ENCODE results near the gene INTS15.

Gene INTS15

GRCh38 chr7:6642861-6643640 lies 53.2 kb downstream of the INTS15 start:
- no peak for DNase-seq (ENCODE audit: low spot score)

GRCh38 chr7:6643915-6644625 lies 54.2 kb downstream of the INTS15 start:
- DNase-seq (ENCODE audit: low spot score): no peak

DNA sequence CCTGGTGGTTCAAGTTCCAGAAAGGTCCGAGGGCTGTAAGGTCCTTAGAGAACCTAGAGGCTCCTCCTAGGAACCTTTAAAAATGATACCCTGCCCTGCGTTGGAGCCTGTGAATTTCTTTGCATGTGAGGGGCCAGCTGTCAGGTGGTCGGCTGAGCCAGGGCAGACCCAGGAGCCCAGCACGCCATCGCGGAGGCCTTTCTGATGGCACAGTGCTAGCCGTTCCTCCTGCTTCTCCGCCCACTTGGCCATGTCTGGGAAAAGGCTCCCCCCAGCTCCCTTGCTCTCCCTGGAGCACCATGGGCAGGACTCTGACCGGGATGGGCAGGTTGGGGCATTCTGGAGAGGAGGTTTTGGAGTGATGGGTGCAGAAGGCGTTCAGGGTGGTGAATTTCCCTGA lies 54.9 kb downstream of the INTS15 start:
- DNase-seq (ENCODE audit: low spot score): no peak

GRCh38 chr7:6646465-6646864 lies 56.6 kb downstream of the INTS15 start:
- no peak for DNase-seq (ENCODE audit: low spot score)

DNA sequence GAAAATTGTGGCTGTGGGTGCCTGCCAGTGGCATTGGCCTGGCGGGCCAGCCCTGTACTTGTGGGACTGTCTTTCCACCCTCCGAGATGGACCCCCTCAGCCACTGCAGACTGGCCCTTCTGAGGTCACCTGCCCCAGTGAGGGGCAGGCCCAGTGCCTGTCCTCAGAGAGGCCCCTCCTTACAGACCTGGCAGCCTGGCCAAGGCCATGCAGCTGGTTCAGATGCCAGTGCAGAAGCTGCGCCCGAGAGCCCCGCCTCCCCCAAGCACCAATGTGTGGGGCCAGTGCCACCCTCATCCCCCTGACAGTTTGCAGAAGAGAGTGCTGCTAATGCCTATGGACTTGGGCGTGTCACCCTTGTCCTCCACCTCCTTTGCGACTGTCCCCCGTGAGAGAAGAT lies 57.3 kb downstream of the INTS15 start:
- no peak for DNase-seq (ENCODE audit: low spot score)

GRCh38 chr7:6647541-6647940 lies 57.7 kb downstream of the INTS15 start:
- no peak for DNase-seq (ENCODE audit: low spot score)

- no peak for DNase-seq (ENCODE audit: low spot score)
Measured at GRCh38 chr7:6648066-6648814, 58.4 kb downstream of the INTS15 start.

DNA sequence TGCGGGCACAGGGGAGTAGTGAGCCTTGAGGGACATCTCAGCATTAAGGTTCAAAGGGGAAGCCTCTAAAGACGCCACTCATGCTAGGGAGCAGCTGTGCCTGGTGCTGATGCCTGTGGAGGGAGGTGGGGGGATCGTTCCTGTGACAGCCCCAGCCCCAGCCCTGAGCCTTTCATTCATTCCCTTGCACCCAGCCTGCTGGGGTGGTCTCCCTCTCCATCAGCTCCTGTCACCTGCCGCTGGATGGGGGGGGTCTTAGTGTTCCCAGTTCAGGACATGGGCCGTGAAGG lies 58.9 kb downstream of the INTS15 start:
- no peak for DNase-seq (ENCODE audit: low spot score)

GRCh38 chr7:6649241-6649961 lies 59.6 kb downstream of the INTS15 start:
- no peak for DNase-seq (ENCODE audit: low spot score)

DNA sequence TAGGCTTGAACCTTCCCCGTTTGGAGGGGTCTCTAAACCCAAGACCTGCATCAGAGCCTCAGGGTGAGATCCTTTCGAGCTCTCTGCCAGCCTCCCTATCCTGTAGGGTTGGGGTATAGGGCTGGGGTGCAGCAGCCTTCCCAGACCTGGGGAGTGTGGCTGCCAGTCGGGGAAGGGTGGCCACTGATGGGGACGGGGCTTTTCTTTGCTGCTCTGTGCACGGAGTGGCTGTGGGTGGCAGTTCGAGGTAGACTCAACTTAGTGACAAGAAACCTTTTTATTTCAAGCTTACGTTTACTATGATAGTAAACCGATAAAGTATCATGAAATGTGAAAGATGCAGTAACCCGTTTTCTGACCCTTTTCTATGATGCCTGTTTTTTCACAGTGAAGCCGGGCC lies 60.3 kb downstream of the INTS15 start:
- no peak for DNase-seq (ENCODE audit: low spot score)

- DNase-seq (ENCODE audit: low spot score): no peak
Measured at GRCh38 chr7:6650521-6651011, 60.7 kb downstream of the INTS15 start.

DNA sequence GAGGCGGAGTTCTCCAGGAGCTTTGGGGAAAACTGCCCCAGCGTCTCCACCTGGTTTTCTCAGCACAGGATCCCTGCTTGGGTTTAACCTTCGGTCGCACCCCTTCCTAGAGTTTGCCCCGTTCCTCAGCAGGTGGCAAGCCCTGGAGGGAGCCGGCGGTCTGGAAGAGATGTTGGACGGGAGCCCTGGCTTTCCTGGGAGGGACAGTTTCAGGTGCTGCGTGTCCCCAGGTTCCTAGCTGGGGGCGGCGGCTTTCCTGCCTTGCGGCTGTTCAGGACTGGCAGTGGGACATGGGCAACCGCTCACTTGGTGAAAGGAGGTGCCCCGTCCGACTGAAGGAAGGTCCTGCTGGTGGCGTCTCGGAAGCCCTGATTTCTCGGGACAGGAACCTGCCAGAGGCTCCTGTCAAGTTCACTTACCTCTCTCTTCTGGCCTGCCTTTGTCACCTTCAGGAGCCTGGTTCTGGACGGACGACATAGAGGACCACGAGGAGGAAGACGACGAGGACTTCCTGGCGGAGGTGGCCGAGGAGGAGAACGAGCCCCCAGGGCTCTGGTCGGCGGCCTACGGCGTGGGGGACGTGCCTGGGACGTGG lies 62.1 kb downstream of the INTS15 start:
- no peak for DNase-seq (ENCODE audit: low spot score)

GRCh38 chr7:6652446-6653011 lies 62.7 kb downstream of the INTS15 start:
- peak; percentile 8 for DNase-seq (ENCODE audit: low spot score)

DNA sequence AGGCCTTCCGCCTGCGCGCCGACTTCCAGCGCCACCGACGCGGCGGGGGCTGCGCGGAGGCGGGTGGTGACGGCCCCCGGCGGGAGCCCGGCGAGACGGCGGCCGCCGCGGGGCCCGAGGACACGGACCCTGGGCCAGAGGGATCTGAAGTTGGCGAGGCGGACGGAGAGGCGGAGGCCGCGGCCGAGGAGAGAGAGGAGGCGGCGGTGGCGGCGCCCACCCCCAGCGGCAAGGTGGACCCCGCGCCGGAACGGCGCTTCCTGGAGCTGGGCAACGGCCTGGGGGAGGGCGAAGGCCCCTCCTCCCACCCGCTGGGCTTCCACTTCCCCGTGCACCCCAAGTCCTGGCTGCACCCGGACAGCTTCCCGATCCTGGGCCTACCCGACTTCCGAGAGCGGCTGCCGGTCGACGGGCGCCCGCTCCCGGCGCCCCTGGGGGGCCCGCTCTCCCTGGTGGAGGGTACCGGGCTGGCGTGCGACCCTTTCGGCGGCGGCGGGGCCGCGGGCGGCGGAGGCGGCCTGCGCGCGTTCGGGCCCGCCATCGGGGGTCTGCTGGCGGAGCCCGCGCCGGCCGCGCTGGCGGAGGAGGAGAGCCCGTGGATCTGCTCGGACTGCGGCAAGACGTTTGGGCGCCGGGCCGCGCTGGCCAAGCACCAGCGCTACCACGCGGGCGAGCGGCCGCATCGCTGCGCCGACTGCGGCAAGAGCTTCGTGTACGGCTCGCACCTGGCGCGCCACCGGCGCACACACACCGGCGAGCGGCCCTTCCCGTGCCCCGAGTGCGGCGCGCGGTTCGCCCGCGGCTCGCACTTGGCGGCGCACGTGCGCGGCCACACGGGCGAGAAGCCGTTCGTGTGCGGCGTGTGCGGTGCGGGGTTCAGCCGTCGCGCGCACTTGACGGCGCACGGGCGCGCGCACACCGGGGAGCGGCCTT lies 63.5 kb downstream of the INTS15 start:
- peak; percentile 14 for DNase-seq (ENCODE audit: low spot score)

GRCh38 chr7:6654113-6654841 lies 64.5 kb downstream of the INTS15 start:
- DNase-seq (ENCODE audit: low spot score): peak; percentile 7

- DNase-seq (ENCODE audit: low spot score): no peak
Measured at GRCh38 chr7:6654842-6655610, 65.2 kb downstream of the INTS15 start.

DNA sequence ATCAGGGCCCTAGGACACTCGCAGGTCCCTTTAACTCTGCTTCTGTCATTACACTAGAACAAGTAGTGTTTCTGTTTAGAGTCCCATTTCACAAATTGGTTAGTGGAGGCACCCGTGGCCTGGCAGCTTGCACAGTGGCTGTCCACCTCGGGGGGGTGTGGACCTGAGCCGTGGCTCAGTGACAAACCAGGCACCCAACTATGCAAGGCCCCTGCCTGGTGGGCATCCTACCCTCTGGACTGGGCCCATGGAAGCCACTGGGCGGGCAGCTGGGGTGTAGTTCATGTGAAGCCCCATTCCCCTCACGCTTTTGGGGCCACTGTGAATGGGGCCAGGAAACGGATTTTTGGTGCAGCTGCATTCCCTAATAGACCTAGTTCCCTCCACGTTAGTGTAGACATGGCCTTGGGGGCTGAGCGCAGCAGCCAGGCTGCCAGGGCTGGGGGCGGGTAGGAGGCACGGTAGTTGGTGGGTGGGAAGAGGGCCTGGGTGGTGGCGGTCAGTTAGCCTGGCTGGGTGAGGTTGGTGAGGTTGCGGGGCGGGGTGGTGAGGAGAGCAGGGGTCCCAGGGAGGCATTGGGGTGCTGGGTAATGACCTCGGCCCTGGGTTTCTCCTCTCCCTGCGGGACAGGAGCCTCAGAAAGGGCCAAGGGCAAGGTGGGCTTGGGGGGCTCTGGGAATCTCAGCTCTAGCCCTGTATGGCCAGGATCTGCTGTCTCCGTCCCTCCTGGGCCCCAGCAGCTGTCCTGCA lies 66.0 kb downstream of the INTS15 start:
- DNase-seq (ENCODE audit: low spot score): peak; percentile 8

DNA sequence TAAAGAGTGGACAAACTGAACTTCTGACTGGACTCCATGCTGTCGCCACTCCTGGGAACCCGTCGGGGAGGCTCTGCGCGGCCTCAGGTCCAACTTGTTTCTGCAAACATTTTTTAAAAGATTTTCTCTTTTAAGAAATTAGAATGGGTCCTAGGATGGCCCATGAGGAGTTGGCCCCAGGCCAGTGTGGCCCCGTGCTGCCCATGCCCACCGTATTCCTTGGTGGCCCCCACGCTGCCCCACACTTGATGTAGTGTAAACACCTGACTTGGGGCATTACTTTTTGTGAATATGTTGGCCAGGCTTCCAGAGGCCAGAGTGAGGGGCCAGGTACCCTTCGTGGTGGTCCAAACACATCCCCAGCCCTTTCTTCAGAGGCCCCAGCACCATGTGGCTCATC lies 66.6 kb downstream of the INTS15 start:
- peak; percentile 4 for DNase-seq (ENCODE audit: low spot score)
